ENCODE measurements around the gene HIGD2A. TPM values are rescaled to one million over a fixed set of nuclear protein-coding genes. Genes with fewer than 3 reads are reported as not detected.

Gene HIGD2A
- total RNA-seq, 2 donors from 2014 or later = 173 to 227 TPM

DNA sequence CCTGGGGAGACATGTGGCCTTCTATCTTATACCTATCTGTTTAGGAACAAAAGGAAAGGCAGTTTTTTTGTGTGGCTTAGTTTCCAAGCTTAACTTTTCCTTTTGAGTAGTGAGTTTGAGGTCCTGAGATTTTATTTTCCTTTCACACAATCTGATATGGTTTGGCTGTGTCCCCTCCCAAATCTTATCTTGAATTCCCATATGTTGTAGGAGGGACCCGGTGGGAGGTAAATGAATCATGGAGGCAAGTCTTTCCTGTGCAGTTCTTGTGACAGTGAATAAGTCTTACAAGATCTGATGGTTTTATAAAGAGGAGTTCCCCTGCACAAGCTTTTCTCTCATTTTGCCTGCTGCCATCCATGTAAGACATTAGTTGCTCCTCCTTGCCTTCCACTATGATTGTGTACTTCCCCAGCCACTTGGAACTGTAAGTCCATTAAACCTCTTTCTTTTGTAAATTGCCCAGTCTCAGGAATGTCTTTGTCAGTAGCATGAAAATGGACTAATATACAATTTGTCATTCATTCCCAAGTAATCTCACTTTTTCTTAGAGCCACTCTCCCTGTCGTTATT, 32.5 kb downstream of the HIGD2A start:
- Histone ChIP-seq H3K9ac (ENCODE audit: low read depth in 2 of 2, low read length in 2 of 2) (no peak overlapping the region), H3K27me3 (no peaks in the 10 kb centered on the region), H3K9me3 (no peaks in the 10 kb centered on the region), H3K27ac (no peak overlapping the region), H3K4me1 (no peaks in the 10 kb centered on the region), H3K4me3 (no peak overlapping the region), H3K36me3 (no peaks in the 10 kb centered on the region)
- no peak for DNase-seq
- intact Hi-C loops (cut with DNase I) = no loop called here
- TF ChIP-seq, protein P1, sequence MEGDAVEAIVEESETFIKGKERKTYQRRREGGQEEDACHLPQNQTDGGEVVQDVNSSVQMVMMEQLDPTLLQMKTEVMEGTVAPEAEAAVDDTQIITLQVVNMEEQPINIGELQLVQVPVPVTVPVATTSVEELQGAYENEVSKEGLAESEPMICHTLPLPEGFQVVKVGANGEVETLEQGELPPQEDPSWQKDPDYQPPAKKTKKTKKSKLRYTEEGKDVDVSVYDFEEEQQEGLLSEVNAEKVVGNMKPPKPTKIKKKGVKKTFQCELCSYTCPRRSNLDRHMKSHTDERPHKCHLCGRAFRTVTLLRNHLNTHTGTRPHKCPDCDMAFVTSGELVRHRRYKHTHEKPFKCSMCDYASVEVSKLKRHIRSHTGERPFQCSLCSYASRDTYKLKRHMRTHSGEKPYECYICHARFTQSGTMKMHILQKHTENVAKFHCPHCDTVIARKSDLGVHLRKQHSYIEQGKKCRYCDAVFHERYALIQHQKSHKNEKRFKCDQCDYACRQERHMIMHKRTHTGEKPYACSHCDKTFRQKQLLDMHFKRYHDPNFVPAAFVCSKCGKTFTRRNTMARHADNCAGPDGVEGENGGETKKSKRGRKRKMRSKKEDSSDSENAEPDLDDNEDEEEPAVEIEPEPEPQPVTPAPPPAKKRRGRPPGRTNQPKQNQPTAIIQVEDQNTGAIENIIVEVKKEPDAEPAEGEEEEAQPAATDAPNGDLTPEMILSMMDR (IDR thresholded peaks at IDR 0.05) = no peak

GRCh38 chr5:176424181-176424580, 35.6 kb downstream of the HIGD2A start:
- no peaks in the 10 kb centered on the region for H3K4me1 ChIP-seq
- H3K9me3 ChIP-seq = no peaks in the 10 kb centered on the region
- peak overlapping the region; percentile 38 for H3K27ac ChIP-seq
- H3K9ac ChIP-seq (ENCODE audit: low read depth in 2 of 2, low read length in 2 of 2) = no peak overlapping the region
- no peaks in the 10 kb centered on the region for H3K36me3 ChIP-seq
- intact Hi-C loops (cut with DNase I) = no loop called here
- TF ChIP-seq, protein P1 (IDR thresholded peaks at IDR 0.05) = no peak
- H3K4me3 ChIP-seq = no peak overlapping the region
- H3K27me3 ChIP-seq = no peaks in the 10 kb centered on the region
- no peak for DNase-seq

- DNase-seq = no peak
- peak overlapping the region; percentile 38 for H3K27ac ChIP-seq
- H3K4me3 ChIP-seq = no peak overlapping the region
- H3K27me3 ChIP-seq = no peaks in the 10 kb centered on the region
- no peaks in the 10 kb centered on the region for H3K4me1 ChIP-seq
- no peaks in the 10 kb centered on the region for H3K36me3 ChIP-seq
- no peaks in the 10 kb centered on the region for H3K9me3 ChIP-seq
- H3K9ac ChIP-seq (ENCODE audit: low read depth in 2 of 2, low read length in 2 of 2) = no peak overlapping the region
- TF ChIP-seq, protein P1 (IDR thresholded peaks at IDR 0.05) = no peak
- intact Hi-C loops (cut with DNase I) = no loop called here
Observed at GRCh38 chr5:176425138-176425537, 36.6 kb downstream of the HIGD2A start.

- H3K9ac ChIP-seq (ENCODE audit: low read depth in 2 of 2, low read length in 2 of 2) = no peak overlapping the region
- peak overlapping the region; percentile 38 for H3K27ac ChIP-seq
- no peaks in the 10 kb centered on the region for H3K36me3 ChIP-seq
- TF ChIP-seq, protein P1 (IDR thresholded peaks at IDR 0.05) = no peak
- intact Hi-C loops (cut with DNase I) = no loop called here
- DNase-seq = no peak
- H3K27me3 ChIP-seq = no peaks in the 10 kb centered on the region
- no peaks in the 10 kb centered on the region for H3K4me1 ChIP-seq
- H3K4me3 ChIP-seq = no peak overlapping the region
- no peaks in the 10 kb centered on the region for H3K9me3 ChIP-seq
Observed at GRCh38 chr5:176425791-176426190, 37.2 kb downstream of the HIGD2A start.

DNA sequence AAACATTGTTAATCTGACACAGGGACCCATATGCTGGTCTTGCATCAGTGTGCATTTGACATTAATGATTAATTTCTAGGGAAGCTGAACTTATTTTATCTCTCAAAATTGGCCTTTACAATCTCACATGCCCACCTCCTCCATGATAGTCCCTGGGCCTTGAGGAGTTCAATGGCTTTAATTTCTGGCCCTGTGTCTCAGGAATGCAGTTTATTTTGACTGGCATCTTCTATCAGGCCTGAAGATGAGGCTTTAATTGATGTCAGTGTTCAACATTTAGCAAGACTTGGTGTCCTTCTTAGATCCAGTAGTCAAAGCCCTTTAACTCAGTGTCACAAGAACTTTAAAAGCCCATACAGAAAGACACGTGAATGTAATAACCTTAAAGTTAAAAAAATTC, 38.3 kb downstream of the HIGD2A start:
- Histone ChIP-seq H3K27ac (no peak overlapping the region), H3K4me3 (no peak overlapping the region), H3K9me3 (no peaks in the 10 kb centered on the region), H3K4me1 (no peaks in the 10 kb centered on the region), H3K9ac (ENCODE audit: low read depth in 2 of 2, low read length in 2 of 2) (no peak overlapping the region), H3K36me3 (no peaks in the 10 kb centered on the region), H3K27me3 (no peaks in the 10 kb centered on the region)
- no peak for DNase-seq
- TF ChIP-seq, protein P1 (IDR thresholded peaks at IDR 0.05) = no peak
- intact Hi-C loops (cut with DNase I) = no loop called here
